NCI-H2081 treated with DMSO at 0.1 percent for 48 hours (cell line): Measurements from ENCODE around the gene TLNRD1.

ENCODE experiments used
- DNase-seq: peaks from one replicate; lab custom pipeline; 2025; lab: John Stamatoyannopoulos, UW

The TLNRD1 gene

DNA sequence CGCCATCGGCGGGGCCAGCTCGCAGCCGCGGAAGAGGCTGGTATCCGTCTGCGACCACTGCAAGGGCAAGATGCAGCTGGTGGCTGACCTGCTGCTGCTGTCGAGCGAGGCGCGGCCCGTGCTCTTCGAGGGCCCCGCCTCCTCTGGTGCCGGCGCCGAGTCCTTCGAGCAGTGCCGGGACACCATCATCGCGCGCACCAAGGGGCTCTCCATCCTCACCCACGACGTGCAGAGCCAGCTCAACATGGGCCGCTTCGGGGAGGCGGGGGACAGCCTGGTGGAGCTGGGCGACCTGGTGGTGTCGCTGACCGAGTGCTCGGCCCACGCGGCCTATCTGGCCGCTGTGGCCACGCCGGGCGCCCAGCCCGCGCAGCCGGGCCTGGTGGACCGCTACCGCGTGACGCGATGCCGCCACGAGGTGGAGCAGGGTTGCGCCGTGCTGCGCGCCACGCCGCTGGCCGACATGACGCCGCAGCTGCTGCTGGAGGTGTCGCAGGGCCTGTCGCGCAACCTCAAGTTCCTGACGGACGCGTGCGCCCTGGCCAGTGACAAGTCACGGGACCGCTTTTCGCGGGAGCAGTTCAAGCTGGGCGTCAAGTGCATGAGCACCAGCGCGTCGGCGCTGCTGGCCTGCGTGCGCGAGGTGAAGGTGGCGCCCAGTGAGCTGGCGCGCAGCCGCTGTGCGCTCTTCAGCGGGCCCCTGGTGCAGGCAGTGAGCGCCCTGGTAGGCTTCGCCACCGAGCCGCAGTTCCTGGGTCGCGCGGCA is 1.8 kb downstream of the TLNRD1 start:
- no peak for DNase-seq

GRCh38 chr15:81003097-81003350 is 2.3 kb downstream of the TLNRD1 start:
- DNase-seq = no peak

GRCh38 chr15:81006124-81006523 is 5.4 kb downstream of the TLNRD1 start:
- no peak for DNase-seq

DNA sequence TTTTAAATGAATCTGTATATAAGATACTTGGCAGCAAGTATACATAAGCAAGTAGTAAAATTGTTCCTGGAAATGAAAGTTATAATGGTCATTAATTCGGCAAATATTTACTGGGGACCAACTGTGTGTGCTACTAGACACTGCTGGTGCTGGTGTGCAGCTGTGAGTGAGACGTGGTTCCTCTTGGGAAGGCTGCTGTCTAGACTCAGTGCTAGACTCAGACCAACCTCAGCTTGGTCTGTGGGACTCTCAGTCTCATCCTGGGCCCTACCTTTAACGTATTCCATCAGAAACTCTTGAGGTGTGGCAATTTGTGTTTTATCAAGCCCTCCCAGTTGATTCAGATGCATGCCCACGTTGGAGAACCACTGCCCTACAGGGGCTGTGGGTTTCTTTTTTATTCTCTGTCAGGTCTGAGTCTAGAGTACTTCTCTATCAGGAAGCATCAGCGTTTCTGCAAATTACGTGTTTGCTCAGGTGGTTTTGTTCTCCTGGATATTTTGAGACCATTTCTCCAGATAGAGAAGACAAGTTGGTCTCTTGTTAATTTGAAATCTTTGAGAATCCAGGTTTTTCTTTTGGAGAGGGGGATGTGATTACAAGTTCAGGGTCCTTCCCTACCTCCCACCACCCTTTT is 6.8 kb downstream of the TLNRD1 start:
- DNase-seq = no peak

GRCh38 chr15:81008312-81008711 is 7.6 kb downstream of the TLNRD1 start:
- DNase-seq = no peak

DNA sequence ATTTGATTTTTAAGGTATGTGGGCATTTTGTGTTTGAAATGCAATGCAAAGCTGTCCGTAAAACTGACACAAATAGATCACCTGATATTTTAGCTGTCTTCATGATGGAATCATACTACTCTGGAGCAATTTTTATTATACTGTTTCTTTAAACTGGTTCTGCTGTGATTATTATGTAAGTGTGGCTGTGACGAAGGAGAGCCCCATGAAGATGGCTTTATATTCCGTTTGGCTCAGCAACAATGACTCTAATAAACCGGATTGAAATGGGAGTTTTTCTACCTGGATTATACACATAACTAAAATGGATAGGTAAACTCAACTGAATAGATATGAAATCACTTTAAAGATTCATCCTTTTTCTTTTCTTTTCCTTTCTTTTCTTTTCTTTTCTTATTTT is 9.4 kb downstream of the TLNRD1 start:
- DNase-seq = no peak

DNA sequence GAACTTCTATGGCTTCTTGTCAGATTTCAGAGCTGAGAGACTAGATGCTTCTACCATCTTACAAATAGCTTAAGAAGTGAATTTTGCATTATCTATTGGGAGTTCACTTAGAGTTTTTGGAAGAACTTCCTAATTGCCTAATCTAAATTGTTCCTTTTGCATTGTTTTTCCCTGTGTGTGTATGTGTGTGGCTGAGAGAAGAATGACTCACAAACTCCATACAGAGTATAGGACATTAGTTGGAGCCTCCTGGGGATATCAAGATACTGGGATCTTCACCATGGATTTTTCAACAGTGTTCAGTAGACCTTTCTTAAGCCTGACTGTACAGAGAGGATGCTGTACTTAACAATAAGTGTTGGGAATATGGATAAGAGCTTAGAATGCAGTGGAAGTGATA is 10.9 kb downstream of the TLNRD1 start:
- no peak for DNase-seq

DNA sequence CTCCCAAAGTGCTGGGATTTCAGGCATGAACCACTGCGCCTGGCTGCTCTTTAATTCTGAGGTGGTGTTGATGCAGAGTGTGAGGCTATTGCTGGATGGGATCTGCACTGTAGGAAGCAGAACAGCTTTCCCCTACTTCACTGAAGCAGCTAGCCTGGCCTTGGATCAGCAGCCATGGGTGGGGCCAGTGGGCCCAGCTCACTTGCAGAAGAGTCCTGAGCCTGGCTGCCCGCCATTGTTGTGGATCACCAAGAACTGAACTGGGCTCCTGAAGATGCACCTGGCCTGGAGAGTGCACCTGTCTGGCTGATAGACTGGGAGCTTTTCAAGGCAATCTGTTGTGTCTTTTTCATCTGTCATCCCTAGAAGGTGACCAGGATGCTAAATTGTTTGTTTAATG is 11.9 kb downstream of the TLNRD1 start:
- no peak for DNase-seq

DNA sequence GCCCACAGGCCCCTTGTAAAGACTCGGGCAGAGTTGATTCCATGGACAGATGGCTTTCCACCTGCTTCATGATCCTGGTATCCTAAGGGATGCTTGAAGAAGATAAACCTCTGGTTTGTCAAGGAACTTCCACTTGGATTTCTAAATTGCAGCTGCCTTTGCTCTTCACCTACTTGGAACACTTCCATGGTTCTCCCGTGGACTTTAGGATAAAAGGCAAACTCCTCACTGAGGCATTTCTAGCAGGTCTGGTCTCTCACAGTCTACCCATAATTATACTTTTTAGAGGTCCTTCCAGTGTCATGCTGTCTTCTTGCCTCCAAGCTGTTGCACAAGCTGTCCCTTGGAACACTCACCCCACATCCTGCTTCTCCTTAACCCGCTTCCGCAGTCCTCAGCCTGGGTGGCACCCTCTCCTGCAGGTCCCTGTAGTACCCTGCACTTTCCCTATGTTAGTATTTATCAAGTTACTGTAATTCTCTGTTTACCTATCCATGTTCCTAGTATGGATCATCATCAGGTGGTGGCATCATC is 12.7 kb downstream of the TLNRD1 start:
- no peak for DNase-seq

- no peak for DNase-seq
These were observed 13.8 kb downstream of the TLNRD1 start for GRCh38 chr15:81014446-81015093.

GRCh38 chr15:81015621-81016488 is 15.1 kb downstream of the TLNRD1 start:
- DNase-seq = no peak

DNA sequence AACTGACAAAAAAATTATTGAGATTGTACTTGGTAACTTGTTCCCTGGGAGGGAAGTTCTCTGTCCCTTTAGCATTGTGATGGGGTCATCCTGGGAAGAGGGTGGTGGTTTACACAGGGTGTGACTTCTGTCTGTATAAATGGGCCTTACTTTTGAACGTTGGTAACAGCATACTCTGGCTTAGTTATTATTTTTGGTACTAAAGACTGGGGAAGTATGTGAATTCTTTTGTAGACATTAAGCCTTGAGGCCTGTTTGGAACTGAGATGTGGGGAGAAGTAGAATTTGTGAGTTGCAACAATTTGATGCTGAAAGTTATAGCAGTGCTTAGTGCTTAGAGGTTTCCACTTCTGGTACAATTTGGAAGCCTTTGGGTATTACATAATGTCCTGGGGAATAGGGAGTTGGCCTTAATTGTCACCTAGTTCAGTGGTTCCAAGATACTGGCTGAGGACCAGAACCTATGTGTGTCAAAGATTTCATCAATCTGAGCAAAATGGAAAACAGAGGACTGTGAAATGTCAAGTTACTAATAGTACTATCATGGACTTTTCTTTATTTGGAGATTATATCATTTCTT is 15.9 kb downstream of the TLNRD1 start:
- no peak for DNase-seq

DNA sequence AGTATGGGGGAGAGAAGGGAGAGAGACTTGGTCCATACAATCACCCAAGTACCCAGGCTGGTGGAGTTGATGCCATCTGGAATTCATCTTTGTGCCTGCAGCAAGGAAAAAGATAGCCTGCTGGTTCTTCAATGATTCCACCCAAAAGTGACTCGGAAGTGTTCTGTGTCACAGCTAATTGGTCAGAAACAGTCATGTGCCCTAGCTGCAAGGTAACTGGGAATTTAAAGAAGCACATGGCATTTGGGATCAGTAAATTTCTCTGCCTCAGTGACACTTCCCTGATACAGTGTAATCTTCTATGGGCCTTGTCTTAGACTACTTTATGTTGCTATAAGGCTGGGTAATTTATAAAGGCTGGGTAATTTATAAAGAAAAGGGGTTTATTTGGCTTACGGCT is 17.5 kb downstream of the TLNRD1 start:
- DNase-seq = no peak

DNA sequence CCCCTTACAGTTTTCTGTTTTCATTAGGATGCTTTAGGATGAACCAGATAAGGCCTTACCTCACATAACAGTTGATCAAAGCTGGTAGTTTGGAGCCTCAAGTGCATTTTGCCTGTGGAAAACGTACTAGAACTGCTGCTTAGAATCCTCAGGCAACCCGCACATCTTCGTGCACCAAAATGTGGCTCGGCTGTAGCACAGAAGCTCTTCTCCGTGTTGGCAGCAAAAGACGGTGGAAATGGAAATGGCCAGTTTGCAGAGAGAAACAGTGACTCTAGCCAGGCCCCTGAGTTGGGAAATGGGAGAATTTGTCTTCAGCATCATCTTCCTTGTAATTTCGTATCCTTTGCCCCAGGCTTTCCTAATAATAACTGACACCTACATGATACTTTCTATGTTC is 20.6 kb downstream of the TLNRD1 start:
- no peak for DNase-seq

- DNase-seq = no peak
These were observed 23.0 kb downstream of the TLNRD1 start for GRCh38 chr15:81023483-81024264.

GRCh38 chr15:81024265-81024872 is 23.6 kb downstream of the TLNRD1 start:
- no peak for DNase-seq

DNA sequence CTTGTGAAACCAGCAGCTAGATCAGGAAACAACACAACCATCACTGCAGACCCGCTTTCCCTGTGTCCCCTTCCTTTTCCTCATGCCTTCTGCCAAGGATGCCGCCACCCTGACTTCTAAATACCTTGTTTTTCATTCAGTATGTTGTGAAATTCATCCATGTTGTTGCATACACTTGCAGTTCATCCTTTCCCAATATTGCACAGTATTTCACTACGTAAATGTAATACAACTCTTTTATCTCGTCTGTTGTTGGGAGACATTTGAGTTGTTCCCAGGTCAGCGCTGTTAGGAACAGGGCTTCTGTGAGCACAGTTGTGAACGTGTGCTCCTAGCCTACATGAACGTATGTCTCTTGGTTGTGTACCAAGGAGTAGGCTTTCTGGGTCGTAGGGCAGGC is 24.2 kb downstream of the TLNRD1 start:
- no peak for DNase-seq

GRCh38 chr15:81025721-81026370 is 25.1 kb downstream of the TLNRD1 start:
- no peak for DNase-seq

DNA sequence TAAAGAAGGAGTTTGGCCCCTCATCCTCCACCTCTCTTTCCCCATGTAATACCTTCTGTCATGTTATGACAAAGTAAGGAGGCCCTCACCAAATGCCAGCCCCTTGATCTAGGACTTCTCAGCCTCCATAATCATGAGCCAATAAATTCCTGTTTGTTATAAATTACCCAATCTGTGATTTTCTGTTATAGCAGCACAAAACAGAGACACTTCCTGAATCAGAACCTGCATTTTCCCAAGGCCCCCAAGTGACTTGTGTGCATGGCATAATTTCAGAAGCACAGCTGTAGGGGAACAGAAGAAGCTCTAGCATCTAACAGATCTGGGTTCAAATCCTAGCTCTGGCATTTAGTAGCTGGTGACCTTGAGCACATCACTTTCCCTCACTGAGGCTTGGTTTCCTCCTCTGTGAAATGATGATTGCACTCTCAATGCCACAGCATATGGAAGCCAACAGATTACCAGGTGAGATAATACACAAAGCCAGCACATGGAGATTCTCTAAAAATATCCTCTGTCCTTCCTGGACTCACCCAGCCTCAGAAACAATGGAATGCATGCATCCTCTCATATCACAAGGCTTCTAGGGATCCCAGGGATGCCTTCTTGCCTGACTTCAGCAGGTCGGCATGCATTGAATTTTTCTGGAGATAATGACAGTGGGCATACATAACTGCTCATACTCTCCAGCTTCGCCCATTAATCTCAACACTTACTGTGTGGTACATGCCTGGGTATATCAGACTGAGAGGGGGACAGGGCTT is 26.3 kb downstream of the TLNRD1 start:
- no peak for DNase-seq
